ENCODE data around the gene CFAP90.
A peak's percentile ranks its signal among the peaks of the same experiment; 100 is the strongest.

CFAP90 gene, protein sequence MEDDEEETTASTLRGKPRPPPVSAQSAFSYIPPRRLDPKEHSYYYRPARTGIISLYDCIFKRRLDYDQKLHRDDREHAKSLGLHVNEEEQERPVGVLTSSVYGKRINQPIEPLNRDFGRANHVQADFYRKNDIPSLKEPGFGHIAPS

DNA sequence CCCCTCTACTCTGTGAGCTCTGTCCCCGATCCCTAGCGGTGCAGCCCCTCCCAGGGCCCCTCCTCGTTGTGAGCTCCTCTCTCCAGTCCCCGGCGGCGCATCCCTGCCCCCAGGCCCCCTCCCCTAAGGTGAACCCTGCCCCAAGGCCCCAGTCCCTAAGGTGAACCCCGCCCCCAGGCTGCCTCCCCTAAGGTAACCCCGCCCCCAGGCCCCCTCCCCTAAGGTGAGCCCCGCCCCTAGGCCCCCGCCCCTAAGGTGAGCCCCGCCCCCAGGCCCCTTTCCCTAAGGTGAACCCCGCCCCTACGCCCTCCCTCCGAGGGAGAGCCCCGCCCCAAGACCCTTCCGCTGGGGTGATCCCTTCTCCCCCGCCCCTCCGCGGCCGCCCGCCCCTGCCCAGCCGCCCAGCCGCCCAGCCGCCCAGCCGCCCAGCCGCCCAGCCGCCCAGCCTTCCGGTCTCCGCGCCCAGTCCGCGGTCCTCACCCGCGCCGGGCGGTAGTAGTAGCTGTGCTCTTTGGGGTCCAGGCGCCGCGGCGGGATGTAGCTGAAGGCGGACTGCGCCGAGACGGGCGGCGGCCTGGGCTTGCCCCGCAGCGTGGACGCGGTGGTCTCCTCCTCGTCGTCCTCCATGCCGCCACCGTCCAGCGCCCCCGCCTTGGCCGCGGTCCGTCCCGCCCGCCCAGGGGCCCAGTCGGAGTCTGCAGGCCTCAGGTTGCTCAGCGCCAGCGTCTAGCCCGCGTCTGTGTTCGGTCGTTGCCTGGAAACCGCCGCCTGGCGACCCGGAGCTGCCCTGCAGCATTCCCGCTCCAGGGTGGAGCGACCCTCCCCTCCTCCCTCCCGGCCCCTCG is at the start of gene CFAP90:
TSS of gene CFAP90 (minus strand) at position 739 of the 845 bp plus-strand sequence. CDS start at position 627, 112 bp downstream.
- DNase-seq, result peak; percentile 18

- DNase-seq, result peak; percentile 27
These were observed 46.2 kb upstream of the CFAP90 start for GRCh38 chr5:7897014-7897600.

GRCh38 chr5:7894860-7895259 is 43.9 kb upstream of the CFAP90 start:
- DNase-seq, result no peak

- DNase-seq, result no peak
These were observed 43.5 kb upstream of the CFAP90 start for GRCh38 chr5:7894439-7894838.

- no peak for DNase-seq
These were observed 38.0 kb upstream of the CFAP90 start for GRCh38 chr5:7888901-7889300.

DNA sequence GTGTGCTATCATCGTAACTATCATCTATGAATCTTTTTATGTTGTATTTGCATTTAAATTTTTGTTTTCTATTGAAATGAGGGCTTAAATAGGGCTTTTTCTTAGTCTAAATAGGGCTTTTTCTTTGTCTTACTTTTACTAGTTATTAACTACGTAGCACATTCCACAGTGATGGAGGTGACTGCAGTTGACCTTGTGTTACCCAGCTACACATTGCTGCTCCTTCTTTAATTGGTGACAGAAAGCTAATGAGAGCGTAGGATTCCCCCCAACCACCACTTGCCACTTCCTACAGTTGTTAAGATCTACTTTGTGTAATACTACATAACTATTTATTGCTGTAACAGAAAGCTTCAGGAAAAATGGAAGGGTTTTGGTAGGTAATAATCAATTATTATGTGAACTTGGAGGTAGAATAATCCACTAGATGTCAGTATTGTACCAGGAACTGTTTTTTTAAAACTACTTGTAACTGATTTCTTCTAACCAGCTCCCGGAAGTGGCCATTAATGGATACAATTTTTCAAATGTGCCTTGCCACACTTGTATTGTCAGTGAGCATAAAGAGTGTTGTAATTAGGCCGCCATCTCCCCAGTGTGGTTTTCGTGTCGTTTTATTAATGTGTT is 36.0 kb upstream of the CFAP90 start:
- no peak for DNase-seq

DNA sequence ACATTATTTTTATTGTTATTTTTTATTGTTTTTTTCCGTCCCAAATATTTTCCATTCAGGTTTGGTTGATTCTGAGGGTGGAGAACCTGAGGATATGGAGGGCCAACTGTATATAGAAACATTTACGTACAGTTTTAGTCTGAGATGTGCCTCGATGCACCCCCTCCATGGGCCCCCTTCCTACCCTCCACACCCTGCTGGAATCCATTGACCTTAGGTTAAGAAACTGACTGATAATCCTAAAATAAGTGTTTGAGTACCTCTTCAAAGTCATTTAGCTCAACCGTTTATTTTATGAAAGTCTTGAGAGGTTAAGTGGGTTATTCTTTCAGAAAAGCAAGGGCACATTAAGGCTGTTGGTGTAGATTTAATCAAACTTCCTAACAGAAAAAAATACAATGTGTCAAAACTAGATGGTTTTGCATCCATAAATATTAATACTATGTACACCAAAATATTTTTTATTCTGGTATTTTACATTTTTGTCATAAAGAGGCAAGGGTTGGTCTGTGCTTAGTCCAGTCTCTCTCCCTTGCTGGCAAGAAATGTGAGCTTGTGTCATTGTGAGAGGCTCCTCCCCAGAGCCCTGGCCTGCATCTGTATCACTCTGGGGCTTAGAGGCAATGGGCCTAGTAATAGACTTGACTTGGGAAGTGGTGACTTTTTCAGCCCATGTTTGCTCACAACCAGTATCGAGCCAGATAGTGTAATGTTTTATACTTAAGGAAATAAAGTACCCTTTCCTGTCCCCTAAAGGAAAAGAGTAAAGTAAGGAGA is 33.7 kb upstream of the CFAP90 start:
- DNase-seq, result no peak

DNA sequence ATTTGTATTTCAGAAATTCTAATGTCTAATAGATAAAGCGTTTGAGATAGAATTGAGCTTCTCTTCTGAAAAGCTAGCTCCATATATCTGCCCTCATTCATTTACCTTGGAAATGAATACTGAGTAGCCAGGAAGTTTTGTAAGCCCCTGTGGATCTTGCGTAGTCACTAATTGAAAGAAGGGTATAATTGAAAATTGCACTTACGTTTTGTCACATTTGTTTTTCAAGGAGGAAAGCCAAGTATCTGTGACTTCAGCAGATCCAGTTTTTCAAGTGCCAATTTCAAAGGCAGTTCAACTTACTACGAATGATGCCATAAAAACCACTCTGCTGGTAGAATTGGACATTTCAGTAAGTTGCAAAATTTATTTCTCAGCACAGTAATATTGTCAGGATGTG is 32.0 kb upstream of the CFAP90 start:
- DNase-seq, result no peak

DNA sequence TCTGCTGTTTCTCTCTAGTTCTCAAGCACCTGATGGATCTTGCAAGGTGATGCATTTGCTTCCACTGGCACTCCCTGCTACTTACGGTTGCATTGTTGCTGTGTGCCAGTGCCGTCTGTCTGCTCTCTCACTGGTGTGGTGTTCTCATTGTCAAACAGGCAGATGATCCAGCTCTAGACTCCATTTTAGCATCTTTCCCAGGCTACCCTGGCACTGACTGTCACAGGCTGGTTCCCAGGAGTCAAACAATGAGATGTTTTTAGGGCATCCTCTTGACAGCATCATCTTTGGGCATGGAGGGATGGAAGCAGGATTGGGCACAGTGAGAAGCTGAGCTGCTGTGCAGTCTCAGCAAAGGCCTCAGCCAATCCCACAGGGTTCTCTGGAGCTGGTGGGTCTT is 30.9 kb upstream of the CFAP90 start:
- no peak for DNase-seq

DNA sequence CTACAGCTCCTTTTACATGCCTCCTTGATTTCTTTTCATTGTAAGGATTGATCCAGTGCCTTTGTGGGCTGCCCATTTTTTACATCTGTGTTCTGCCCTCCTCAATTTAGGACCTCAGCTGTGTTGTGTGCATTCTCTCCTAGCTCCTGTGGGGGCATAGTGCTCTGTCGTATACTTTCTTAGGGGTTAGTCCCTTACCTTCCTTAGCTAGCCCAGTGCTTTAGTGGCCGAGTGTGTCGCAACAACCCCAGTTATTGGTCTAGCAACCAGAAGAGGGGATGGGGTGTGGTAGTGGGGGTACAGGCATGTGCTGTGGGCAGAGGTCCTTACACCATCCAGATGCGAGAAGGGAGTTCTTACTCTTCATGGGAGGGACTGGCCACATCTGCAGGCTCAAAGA is 30.2 kb upstream of the CFAP90 start:
- DNase-seq, result no peak

- peak; percentile 17 for DNase-seq
These were observed 27.5 kb upstream of the CFAP90 start for GRCh38 chr5:7878381-7878873.

DNA sequence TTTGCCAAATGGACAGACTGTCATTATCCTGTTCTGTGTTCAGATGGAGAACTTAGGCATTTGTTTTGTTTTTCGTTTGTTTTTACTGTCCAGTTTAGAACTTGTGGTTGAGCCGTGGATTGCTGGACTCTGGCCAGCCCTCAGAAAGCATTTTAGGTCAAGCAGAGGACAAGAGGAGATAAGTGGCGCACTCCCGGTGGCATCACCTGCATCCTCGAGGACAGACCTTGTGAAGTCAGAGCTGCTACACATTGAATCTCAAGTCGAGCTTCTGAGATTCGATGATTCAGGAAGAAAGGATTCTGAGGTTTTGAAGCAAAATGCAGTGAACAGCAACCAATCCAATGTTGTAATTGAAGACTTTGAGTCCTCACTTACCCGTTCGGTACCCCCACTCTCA is 26.9 kb upstream of the CFAP90 start:
- DNase-seq, result no peak

DNA sequence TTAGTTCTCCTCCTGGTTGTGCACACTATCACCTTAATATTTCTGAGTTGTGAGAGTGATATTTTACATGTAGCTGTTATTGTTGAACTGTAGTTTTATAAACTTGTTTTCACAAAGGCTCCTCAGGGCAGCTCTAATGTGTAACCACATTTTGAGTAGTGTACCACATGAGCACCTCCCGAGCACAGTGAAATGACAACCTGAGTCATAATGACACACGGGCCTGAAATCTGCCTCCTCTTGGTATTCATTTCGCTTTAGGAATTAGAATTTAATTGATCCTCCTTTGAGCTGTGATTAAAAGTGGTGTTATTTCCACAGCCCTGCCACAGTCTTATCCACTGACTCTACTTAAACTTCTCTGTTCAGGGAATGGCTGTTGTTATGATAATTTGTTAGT is 25.9 kb upstream of the CFAP90 start:
- no peak for DNase-seq

GRCh38 chr5:7875151-7875550 is 24.2 kb upstream of the CFAP90 start:
- DNase-seq, result no peak

DNA sequence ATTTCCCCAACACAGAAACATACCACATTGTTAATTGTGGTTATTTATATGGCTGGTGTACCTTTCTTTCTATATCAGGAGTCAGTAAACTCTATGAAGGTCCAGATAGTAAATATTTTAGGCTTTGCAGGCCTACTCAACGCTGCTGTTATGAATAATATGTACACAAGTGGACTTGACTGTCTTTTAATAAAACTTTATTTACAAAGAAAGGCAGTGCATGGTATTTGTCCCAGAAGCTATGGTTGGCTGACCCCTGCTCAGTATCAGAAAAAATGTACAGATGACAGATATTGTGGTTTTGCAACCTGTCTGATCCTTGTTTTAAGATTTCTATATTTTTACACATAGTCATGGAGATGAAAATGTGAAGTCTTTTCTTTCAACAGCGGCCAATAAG is 23.7 kb upstream of the CFAP90 start:
- no peak for DNase-seq

GRCh38 chr5:7873216-7873615 is 22.3 kb upstream of the CFAP90 start:
- DNase-seq, result no peak

DNA sequence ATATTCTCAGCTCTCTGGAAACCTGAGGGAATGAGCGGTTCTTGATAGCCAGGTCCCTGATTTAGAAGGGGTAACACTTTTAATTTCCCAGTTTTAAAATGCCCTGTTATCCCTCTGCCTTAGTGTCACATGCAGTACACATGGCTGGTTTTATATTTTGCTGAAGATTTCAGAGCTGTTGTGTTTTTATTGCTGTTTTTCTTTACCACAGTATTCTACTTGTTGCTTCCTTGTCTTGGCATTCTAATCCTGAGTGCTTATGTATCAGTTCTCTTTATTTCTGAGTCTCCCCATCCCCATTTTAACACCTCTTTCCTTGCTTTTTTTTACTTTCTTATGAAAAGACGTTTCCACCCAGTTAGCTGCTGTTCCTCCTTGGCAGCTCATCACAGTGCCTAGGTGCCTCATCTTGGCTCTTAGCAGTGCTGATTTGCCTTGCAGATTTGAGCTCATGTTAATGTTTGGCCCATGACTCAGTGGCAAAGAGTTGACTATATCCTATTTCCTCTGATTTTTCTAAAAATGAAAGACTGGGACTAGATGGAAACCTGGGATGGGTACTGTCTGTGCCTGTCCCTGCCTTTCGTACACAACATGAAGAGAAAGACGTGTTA is 21.7 kb upstream of the CFAP90 start:
- no peak for DNase-seq

- DNase-seq, result no peak
These were observed 20.7 kb upstream of the CFAP90 start for GRCh38 chr5:7871653-7872052.

DNA sequence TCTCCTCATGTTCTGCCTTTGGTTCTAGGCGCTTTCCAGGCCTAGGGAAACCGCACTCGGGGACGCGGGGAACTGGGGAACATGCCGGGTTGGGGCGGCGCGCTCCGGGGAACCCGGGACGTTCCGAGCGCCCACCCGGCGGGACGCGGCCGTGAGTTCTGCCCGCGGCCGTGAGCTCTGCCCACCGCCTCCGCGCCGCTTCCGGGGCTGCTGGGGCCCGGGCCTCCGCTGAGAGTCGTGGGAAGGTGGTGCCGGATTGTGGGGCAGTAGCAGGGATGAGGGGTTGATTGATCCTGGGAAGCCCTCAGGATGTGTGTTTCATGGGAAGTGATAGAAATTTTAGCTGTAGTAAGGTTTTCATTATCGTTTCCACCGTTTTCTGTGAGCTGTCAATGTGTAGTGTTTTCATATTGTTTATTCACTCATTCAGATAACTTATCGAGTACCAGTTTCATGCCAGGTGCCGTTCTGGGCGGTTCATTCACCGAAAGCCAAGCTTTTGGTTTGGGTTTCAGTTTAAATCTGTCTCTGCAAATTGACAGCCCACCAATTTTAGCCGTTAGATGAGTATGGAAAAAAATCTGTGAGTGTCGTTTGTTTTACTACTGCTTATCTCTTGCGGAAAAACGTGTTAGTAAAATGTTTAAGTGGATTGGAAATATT is 18.7 kb upstream of the CFAP90 start:
- peak; percentile 50 for DNase-seq

- peak; percentile 91 for DNase-seq
These were observed 18.0 kb upstream of the CFAP90 start, which contains the start of the genes FASTKD3 and MTRR for GRCh38 chr5:7868773-7869473. TSS of gene FASTKD3 (minus strand) at chr5:7869031. CDS start at chr5:7868083, 948 bp downstream. TSS of gene MTRR (plus strand) at chr5:7869148. CDS start at chr5:7870795, 1,647 bp downstream.

DNA sequence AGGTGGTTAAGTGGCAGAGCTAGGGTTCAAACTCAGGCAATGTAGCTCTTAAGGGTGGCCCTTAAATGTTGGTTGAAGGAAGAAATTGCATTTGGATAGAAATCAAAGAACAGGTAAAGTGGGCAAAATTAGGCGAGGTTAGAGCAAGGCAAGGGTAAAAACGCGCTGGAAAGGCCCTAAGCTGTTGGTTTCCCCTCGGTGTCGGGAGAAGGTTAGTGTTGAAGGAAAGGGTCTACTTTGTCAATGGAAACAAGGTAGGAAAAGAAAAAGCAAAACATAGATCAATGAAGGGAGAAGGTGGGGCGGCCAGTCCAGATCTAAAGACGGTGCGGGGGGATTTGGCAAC is 17.5 kb upstream of the CFAP90 start:
- no peak for DNase-seq

Measured in activated naive CD4-positive, alpha-beta T cell treated with anti-CD3 and anti-CD28 coated beads, Interleukin-2, amount 50 U/mL, for 16 hours (primary cell).